KOPT-K1 (cell line): ENCODE data around the gene BRSK1.
"Not testable (repeated sequence)": the region's sequence is repeated elsewhere in the genome, so short reads cannot be mapped to it uniquely, and the experiment has no call there.

ENCODE experiments used
- H3K27ac ChIP-seq: fragments of 200-600 bp; sonication (generic); 2 replicates; pipeline ENCODE4 v1.5.1; 2016; ENCODE audit warnings: antibody characterized with exemption, mild to moderate bottlenecking, low read depth, low read length; ENCODE audit not compliant: poor library complexity, severe bottlenecking
- H3K36me3 ChIP-seq: fragments of 200-600 bp; sonication (generic); 2 replicates; pipeline ENCODE4 v1.5.1; 2017; ENCODE audit warnings: antibody characterized with exemption, mild to moderate bottlenecking, low read length, moderate library complexity; ENCODE audit not compliant: insufficient read depth
- H3K9me3 ChIP-seq: fragments of 200-600 bp; sonication (generic); 2 replicates; pipeline ENCODE4 v1.5.1; 2017; ENCODE audit warnings: antibody characterized with exemption, low read length, mild to moderate bottlenecking; ENCODE audit not compliant: insufficient read depth, poor library complexity, severe bottlenecking

BRSK1 gene

GRCh38 chr19:55314396-55314795 is 30.6 kb downstream of the BRSK1 start:
- H3K9me3 ChIP-seq, result no peaks in the 10 kb centered on the region
- no peaks in the 10 kb centered on the region; the same call in 1 of the 2 replicates for H3K36me3 ChIP-seq
- no peak overlapping the region for H3K27ac ChIP-seq

DNA sequence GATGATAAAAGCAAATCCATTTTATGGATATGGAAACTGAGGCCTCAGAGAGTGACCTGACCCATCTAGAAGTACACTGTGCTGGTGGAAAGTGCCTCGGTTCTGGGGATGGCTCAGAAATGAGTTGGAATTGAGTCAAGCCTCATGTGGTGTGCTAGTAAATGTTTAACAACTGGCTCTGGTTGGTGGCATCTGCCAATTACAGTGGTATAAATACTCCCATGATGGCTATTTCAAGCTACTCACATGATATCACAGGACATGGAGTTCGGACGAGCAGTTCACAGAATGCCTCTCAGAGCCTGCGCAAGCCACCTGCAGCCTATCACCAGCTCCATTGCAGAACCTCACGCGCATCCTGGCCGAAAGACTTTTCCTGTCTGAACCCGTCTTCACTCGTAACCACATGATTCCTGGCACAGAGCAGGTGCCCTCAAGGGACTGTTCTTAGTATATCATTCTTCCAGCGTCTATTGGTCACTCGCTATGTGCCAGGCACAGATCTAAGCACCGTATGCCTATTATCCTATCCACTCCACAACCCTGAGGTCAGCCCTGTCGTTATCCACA is 32.2 kb downstream of the BRSK1 start:
- H3K27ac ChIP-seq, result no peak overlapping the region
- no peaks in the 10 kb centered on the region for H3K9me3 ChIP-seq
- H3K36me3 ChIP-seq, result no peaks in the 10 kb centered on the region

DNA sequence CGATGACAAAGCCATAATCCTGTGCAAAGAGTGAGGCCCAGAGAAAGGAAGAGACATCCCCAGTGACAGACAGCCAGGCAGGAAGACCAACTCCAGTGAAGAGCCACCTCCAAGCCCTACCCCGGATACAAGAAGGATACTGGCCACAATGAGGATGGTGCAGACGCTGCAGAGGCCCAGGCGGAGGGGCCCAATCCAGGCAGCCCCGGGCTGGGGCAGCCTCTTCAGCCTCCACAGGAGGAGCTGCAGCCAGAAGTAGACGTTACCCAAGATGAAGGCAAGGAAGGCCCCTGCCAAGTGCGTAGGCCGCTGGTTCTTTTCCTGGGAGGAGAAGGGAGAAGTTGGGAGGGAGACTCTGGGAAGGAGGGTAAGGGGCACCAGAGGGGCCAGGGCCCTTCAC is 32.8 kb downstream of the BRSK1 start:
- Histone ChIP-seq H3K36me3 (no peaks in the 10 kb centered on the region), H3K27ac (no peak overlapping the region), H3K9me3 (no peaks in the 10 kb centered on the region)

GRCh38 chr19:55319785-55320184 is 36.0 kb downstream of the BRSK1 start:
- Histone ChIP-seq H3K36me3 (no peaks in the 10 kb centered on the region), H3K9me3 (no peaks in the 10 kb centered on the region), H3K27ac (no peak overlapping the region)

GRCh38 chr19:55320844-55321419 is 37.1 kb downstream of the BRSK1 start:
- Histone ChIP-seq H3K9me3 (no peaks in the 10 kb centered on the region), H3K27ac (no peak overlapping the region), H3K36me3 (no peaks in the 10 kb centered on the region)

GRCh38 chr19:55321466-55322137 is 37.8 kb downstream of the BRSK1 start:
- Histone ChIP-seq H3K36me3 (no peaks in the 10 kb centered on the region), H3K9me3 (no peaks in the 10 kb centered on the region), H3K27ac (no peak overlapping the region)

DNA sequence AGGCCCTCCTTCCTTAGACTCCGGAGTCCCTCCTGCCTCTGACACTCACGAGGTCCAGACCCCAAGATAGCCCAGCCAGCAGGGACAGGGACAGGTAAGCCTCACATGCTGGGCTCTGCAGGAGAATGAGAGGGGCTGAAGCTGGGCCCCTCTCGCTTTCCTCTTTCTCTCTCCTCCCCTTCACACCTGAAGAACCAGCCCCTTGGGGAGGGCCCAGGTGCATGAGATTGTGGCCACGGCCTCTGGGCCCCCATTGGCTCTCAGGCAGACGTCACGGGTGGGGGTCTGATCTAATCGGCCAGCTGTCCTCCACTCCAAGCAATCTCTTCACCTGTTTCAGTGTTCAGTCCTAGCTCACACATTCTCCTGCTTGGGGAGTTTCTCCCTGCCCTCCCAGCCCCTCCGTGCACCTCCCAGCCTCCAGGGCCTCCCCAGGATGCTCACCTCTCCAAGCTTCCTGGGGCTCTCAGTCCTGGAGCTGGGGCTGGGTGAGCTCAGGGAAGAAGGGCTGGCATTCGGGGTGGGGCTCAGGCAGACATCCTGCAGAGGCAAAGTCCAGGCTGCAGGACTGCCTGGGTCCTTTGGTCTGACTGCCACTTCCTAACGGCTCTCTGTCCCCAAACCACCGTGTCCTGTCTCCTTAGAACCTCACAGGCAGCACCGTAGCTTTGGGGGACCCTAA is 38.5 kb downstream of the BRSK1 start:
- Histone ChIP-seq H3K9me3 (no peaks in the 10 kb centered on the region), H3K36me3 (no peaks in the 10 kb centered on the region), H3K27ac (no peak overlapping the region)

GRCh38 chr19:55324662-55325061 is 40.9 kb downstream of the BRSK1 start:
- H3K9me3 ChIP-seq, result no peaks in the 10 kb centered on the region
- H3K27ac ChIP-seq, result no peak overlapping the region
- no peaks in the 10 kb centered on the region for H3K36me3 ChIP-seq

DNA sequence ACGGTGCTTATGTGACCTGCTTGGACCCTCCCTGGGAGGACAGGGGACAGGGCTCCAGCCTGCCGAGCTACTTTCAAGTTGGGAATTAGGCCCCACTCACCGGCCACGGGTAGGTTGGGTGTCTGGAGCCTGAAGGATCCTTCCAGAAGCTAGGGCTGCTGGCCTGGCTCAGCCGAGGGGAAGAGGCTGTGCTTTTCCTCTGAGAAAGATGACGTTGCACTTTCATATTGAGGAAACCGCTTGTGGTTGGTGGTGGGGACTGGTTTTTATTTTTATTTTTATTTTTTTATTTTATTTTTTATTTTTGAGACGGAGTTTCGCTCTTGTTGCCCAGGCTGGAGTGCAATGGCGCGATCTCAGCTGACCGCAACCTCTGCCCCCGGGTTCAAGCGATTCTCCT is 41.4 kb downstream of the BRSK1 start, which contains the start of gene TMEM150B:
Gene TMEM150B, minus strand, starts transcription at position 170 of the 400 bp plus-strand sequence. CDS start 4,305 bp downstream, outside the sequence.
- Histone ChIP-seq H3K27ac (no peak within 1 kb of the TSS), H3K9me3 (no peaks in the 10 kb centered on the region), H3K36me3 (no peaks in the 10 kb centered on the region)

- not testable (repeated sequence) for H3K36me3 ChIP-seq
Measured at GRCh38 chr19:55328774-55329318, 45.0 kb downstream of the BRSK1 start.

GRCh38 chr19:55329791-55330190 is 46.0 kb downstream of the BRSK1 start:
- not testable (repeated sequence) for H3K36me3 ChIP-seq, H3K9me3 ChIP-seq, H3K27ac ChIP-seq

More at GRCh38 chr19:55328774-55329318, 45.0 kb downstream of the BRSK1 start:
- not testable (repeated sequence) for H3K9me3 ChIP-seq, H3K27ac ChIP-seq

DNA sequence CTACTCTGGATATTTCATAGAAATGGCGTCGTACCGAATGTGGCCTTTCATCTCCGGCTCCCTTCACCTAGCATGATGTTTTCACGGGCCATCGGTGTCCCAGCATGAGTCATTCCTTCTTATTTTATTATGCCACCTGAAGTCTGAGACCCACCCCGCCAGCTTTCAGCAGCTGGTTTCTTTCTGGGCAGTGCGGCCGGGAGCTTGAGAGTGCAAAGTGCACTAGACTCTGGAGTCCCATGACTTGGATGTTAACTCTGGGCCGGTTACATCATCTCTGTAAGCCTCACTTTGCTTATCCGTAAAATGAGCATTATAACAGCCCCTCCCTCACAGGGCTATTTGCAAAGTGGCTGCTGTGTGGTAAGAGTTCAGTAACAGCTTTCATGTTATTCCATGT is 50.1 kb downstream of the BRSK1 start:
- H3K36me3 ChIP-seq, result no peaks in the 10 kb centered on the region
- no peak overlapping the region for H3K27ac ChIP-seq
- no peaks in the 10 kb centered on the region for H3K9me3 ChIP-seq

DNA sequence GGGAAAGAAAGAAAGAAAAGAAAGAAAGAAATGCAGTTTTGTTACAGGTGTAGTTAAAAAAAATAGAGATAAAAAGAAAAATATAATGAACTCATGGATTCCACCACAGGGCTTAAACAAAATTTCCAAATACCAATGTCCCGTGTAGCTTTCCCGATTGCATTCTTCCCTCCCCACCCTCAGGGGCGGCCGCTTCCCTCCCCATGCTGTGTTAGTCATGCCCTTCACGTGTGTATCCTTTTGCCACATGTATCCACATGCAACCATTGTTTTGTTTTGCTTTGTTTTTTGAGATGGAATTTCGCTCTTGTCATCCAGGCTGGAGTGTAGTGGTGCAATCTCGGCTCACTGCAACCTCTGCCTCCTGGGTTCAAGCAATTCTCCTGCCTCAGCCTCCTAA is 52.3 kb downstream of the BRSK1 start:
- Histone ChIP-seq H3K9me3 (no peaks in the 10 kb centered on the region), H3K36me3 (no peaks in the 10 kb centered on the region), H3K27ac (no peak overlapping the region)

- Histone ChIP-seq H3K27ac (peak within 1 kb of the TSS; percentile 87), H3K36me3 (peaks cover 20% of the 10 kb centered on the region; the same call in 1 of the 2 replicates), H3K9me3 (no peaks in the 10 kb centered on the region)
Measured at GRCh38 chr19:55339105-55339888, 55.5 kb downstream of the BRSK1 start, which contains the start of gene KMT5C. Gene KMT5C (plus strand): TSS chr19:55339876. CDS start chr19:55341937, 2,061 bp downstream.
